CD4-positive, CD25-positive, alpha-beta regulatory T cell (primary cell): ENCODE measurements around the gene PARN. TPM values are rescaled to one million over a fixed set of nuclear protein-coding genes. Genes with fewer than 3 reads are reported as not detected.
"Not testable (repeated sequence)": the region's sequence is repeated elsewhere in the genome, so short reads cannot be mapped to it uniquely, and the experiment has no call there.

Source experiments
- ATAC-seq, 2 donors: fragments of 150-1000 bp; cut with Tn5 transposase; one replicate each; pipeline ENCODE4 v1.10.0; 2021; ENCODE audit warnings: low read depth in 2 of 2, moderate number of reproducible peaks in 2 of 2, moderate library complexity in 1 of 2
- DNase-seq, 3 donors: peaks; one replicate each; pipeline versions ENCODE4 v3.0.0 to v3.0.0-alpha.2; 2012 to 2022; ENCODE audit warnings: mixed read lengths in 1 of 3
- H3K27ac ChIP-seq: one replicate; pipeline ENCODE4 v1.7.0; 2013; ENCODE audit warnings: mild to moderate bottlenecking, low read length; ENCODE audit not compliant: insufficient read depth, poor library complexity, severe bottlenecking
- H3K27me3 ChIP-seq: one replicate; pipeline ENCODE4 v1.7.0; 2013; ENCODE audit warnings: low read length; ENCODE audit not compliant: control insufficient read depth, insufficient read depth
- H3K36me3 ChIP-seq: one replicate; pipeline ENCODE4 v1.7.0; 2013; ENCODE audit warnings: mild to moderate bottlenecking, low read length, moderate library complexity; ENCODE audit not compliant: control insufficient read depth, insufficient read depth
- H3K4me1 ChIP-seq: 2 replicates; pipeline ENCODE4 v1.7.0; 2013; ENCODE audit warnings: mild to moderate bottlenecking, low read length; ENCODE audit not compliant: insufficient read depth, control insufficient read depth, poor library complexity, severe bottlenecking
- H3K4me3 ChIP-seq: one replicate; pipeline ENCODE4 v1.7.0; 2013; ENCODE audit warnings: low read depth, mild to moderate bottlenecking, low read length, moderate library complexity
- H3K9me3 ChIP-seq, 2 experiments: 1 replicate in 1 of 2; 2 replicates in 1 of 2; pipeline ENCODE4 v1.7.0; 2013; ENCODE audit warnings: low read length in 2 of 2, mild to moderate bottlenecking in 1 of 2, moderate library complexity in 1 of 2; ENCODE audit not compliant: control insufficient read depth in 2 of 2
- H3K27ac Mint-ChIP-seq, 3 donors: one replicate each; pipeline ENCODE4 v1.8.0; 2020 to 2022; ENCODE audit warnings: mild to moderate bottlenecking in 3 of 3, mixed read lengths in 3 of 3, moderate library complexity in 2 of 3
- H3K27me3 Mint-ChIP-seq: one replicate; pipeline ENCODE4 v1.8.0; 2022; ENCODE audit warnings: mild to moderate bottlenecking, mixed read lengths
- H3K36me3 Mint-ChIP-seq: one replicate; pipeline ENCODE4 v1.8.0; 2020; ENCODE audit warnings: mixed read lengths
- H3K4me1 Mint-ChIP-seq, 4 donors: one replicate each; pipeline ENCODE4 v1.8.0; 2020 to 2022; ENCODE audit warnings: mixed read lengths in 4 of 4, mild to moderate bottlenecking in 1 of 4
- H3K4me3 Mint-ChIP-seq, 4 donors: one replicate each; pipeline ENCODE4 v1.8.0; 2020 to 2022; ENCODE audit warnings: mild to moderate bottlenecking in 4 of 4, mixed read lengths in 4 of 4, moderate library complexity in 3 of 4
- H3K9me3 Mint-ChIP-seq, 7 donors: one replicate each; pipeline ENCODE4 v1.8.0; 2020 to 2022; ENCODE audit warnings: mixed read lengths in 7 of 7, mild to moderate bottlenecking in 3 of 7, moderate library complexity in 2 of 7
- polyA plus RNA-seq, 4 donors: library from polyadenylated mRNA; unstranded; fragments of 300-500 nt; fragmentation: Illumina TruSeq; gene quantifications; one replicate each; pipeline ENCODE4 v1.2.3, GENCODE V29; 2021
- total RNA-seq: library from RNA; stranded (reverse); gene quantifications from one replicate; pipeline ENCODE4 v1.2.3, GENCODE V29; 2022

The PARN gene
- total and polyA plus RNA-seq, 5 donors from 2014 or later: 36.2 to 50.9 (median 46.6) TPM

DNA sequence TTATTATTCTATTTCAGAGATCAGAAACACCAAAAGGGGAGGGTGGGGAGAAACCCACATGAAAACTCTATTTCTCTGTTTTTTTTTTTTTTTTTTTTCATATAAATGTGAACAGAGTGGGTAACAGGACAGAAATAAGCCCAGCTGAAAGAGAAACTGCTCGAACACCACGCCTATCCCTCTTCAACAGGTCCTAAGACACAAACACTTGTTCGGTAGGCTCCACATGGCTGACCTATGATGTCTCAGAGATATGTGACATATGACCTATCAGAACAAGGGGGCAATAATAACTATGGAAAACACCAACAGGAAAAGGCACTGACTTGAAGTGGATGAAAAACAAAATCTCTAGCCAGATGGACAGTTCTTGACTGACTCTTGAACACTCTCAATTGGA, 44.8 kb downstream of the PARN start:
- peaks cover 70% of the 10 kb centered on the region for H3K36me3 ChIP-seq

GRCh38 chr16:14580926-14581325, 49.1 kb downstream of the PARN start:
- H3K27me3 Mint-ChIP-seq, H3K27me3 ChIP-seq, H3K9me3 ChIP-seq, H3K4me3 ChIP-seq, ATAC-seq, H3K4me1 ChIP-seq, H3K4me1 Mint-ChIP-seq, H3K27ac ChIP-seq, H3K27ac Mint-ChIP-seq, H3K4me3 Mint-ChIP-seq, DNase-seq, H3K9me3 Mint-ChIP-seq: not testable (repeated sequence)
- H3K36me3 ChIP-seq: peaks cover 74% of the 10 kb centered on the region
- H3K36me3 Mint-ChIP-seq: peaks cover 40% of the 10 kb centered on the region

More for the DNA sequence above, 44.8 kb downstream of the PARN start:
- Mint-ChIP-seq H3K36me3 (peaks cover 38% of the 10 kb centered on the region), H3K9me3 (peaks cover 0 to 1% (median 0%) of the 10 kb centered on the region in 7 donors), H3K4me1 (peaks cover 7 to 15% (median 11%) of the 10 kb centered on the region in 4 donors), H3K4me3 (no peak overlapping the region), H3K27me3 (no peaks in the 10 kb centered on the region), H3K27ac (peak overlapping the region in 1 of 3 donors; percentile 69)
- Histone ChIP-seq H3K27ac (no peak overlapping the region), H3K9me3 (no peaks in the 10 kb centered on the region), H3K27me3 (no peaks in the 10 kb centered on the region), H3K4me1 (no peaks in the 10 kb centered on the region), H3K4me3 (no peak overlapping the region)
- ATAC-seq: no peak
- DNase-seq: peak in 1 of 3 donors; percentile 12

- DNase-seq (no peak), ATAC-seq (no peak)
- Histone ChIP-seq H3K4me1 (no peaks in the 10 kb centered on the region), H3K9me3 (no peaks in the 10 kb centered on the region), H3K27me3 (no peaks in the 10 kb centered on the region), H3K4me3 (no peak overlapping the region), H3K27ac (no peak overlapping the region), H3K36me3 (peaks cover 79% of the 10 kb centered on the region)
- Mint-ChIP-seq H3K36me3 (peaks cover 46% of the 10 kb centered on the region), H3K27ac (no peak overlapping the region), H3K9me3 (no peaks in the 10 kb centered on the region), H3K4me3 (no peak overlapping the region), H3K27me3 (no peaks in the 10 kb centered on the region), H3K4me1 (peaks cover 0 to 3% (median 0%) of the 10 kb centered on the region in 4 donors)
Observed at GRCh38 chr16:14579266-14579665, 50.8 kb downstream of the PARN start.

DNA sequence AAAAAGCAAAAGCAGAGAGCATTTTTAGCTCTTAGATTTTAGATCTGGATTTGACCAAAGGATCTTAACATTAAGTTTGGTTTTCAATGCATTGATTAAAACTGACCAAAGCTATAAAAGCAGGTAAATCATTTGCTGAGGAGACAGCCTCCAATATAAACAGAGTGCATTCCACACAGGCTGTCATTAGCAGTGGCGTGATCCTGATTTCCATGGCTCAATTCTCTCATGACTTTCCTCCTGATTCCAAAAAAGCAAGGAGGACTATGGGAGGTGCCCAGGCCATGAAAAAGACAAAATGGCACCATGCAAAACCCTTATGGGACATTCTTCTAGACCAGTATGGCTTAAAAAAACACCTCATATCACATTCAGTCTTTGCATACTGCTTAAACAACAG, 53.5 kb downstream of the PARN start:
- Histone ChIP-seq H3K27ac (no peak overlapping the region), H3K36me3 (peaks cover 60% of the 10 kb centered on the region), H3K27me3 (no peaks in the 10 kb centered on the region), H3K4me3 (no peak overlapping the region), H3K9me3 (no peaks in the 10 kb centered on the region), H3K4me1 (no peaks in the 10 kb centered on the region)
- no peaks in the 10 kb centered on the region for H3K27me3 Mint-ChIP-seq
- H3K9me3 Mint-ChIP-seq: no peaks in the 10 kb centered on the region
- no peak for DNase-seq
- H3K27ac Mint-ChIP-seq: no peak overlapping the region
- ATAC-seq: no peak
- H3K36me3 Mint-ChIP-seq: peaks cover 52% of the 10 kb centered on the region
- peaks cover 0 to 10% (median 1%) of the 10 kb centered on the region in 4 donors for H3K4me1 Mint-ChIP-seq
- H3K4me3 Mint-ChIP-seq: no peak overlapping the region

DNA sequence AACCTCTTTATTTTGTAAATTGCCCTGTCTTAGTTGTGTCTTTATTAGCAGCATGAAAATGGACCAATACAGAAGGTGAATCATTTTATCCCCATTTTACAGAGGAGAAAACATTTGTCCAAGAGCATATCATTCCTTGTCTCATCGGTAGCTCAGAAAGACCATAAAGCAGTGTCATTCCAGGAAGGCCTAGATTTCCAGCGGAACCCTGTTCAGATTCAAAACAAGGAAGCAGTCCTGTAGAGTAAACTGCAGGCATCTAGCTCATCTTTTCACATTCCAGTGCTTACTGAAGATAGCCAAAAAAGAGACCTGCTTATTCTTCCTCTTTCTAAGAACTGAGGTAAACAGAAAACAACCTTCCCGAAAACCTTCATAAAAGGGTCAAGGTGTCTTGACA, 54.0 kb downstream of the PARN start:
- H3K9me3 Mint-ChIP-seq: no peaks in the 10 kb centered on the region
- DNase-seq: no peak
- no peak for ATAC-seq
- no peak overlapping the region for H3K4me3 Mint-ChIP-seq
- H3K36me3 ChIP-seq: peaks cover 57% of the 10 kb centered on the region
- no peaks in the 10 kb centered on the region for H3K4me1 ChIP-seq
- no peaks in the 10 kb centered on the region for H3K27me3 ChIP-seq
- H3K27ac ChIP-seq: no peak overlapping the region
- H3K4me3 ChIP-seq: no peak overlapping the region
- no peaks in the 10 kb centered on the region for H3K9me3 ChIP-seq
- H3K27ac Mint-ChIP-seq: peak overlapping the region in 2 of 3 donors; percentile 34 to 52
- H3K27me3 Mint-ChIP-seq: no peaks in the 10 kb centered on the region
- peaks cover 52% of the 10 kb centered on the region for H3K36me3 Mint-ChIP-seq
- peaks cover 0 to 10% (median 2%) of the 10 kb centered on the region in 4 donors for H3K4me1 Mint-ChIP-seq

GRCh38 chr16:14574698-14575415, 55.2 kb downstream of the PARN start:
- H3K4me1 Mint-ChIP-seq: peaks cover 0 to 10% (median 2%) of the 10 kb centered on the region in 4 donors
- H3K27me3 ChIP-seq, H3K27me3 Mint-ChIP-seq, H3K9me3 Mint-ChIP-seq, ATAC-seq, H3K9me3 ChIP-seq, H3K27ac ChIP-seq, H3K4me1 ChIP-seq, H3K4me3 ChIP-seq, DNase-seq, H3K4me3 Mint-ChIP-seq, H3K27ac Mint-ChIP-seq: not testable (repeated sequence)
- peaks cover 45% of the 10 kb centered on the region for H3K36me3 ChIP-seq
- H3K36me3 Mint-ChIP-seq: peaks cover 45% of the 10 kb centered on the region

GRCh38 chr16:14572535-14572934, 57.5 kb downstream of the PARN start:
- Mint-ChIP-seq H3K4me1 (peaks cover 0 to 11% (median 5%) of the 10 kb centered on the region in 4 donors), H3K4me3 (no peak overlapping the region), H3K27ac (no peak overlapping the region), H3K36me3 (peaks cover 43% of the 10 kb centered on the region), H3K27me3 (no peaks in the 10 kb centered on the region), H3K9me3 (no peaks in the 10 kb centered on the region)
- Histone ChIP-seq H3K4me1 (no peaks in the 10 kb centered on the region), H3K9me3 (no peaks in the 10 kb centered on the region), H3K36me3 (peaks cover 31% of the 10 kb centered on the region), H3K4me3 (no peak overlapping the region), H3K27ac (no peak overlapping the region), H3K27me3 (no peaks in the 10 kb centered on the region)
- DNase-seq: no peak
- ATAC-seq: no peak

- no peaks in the 10 kb centered on the region for H3K9me3 Mint-ChIP-seq
- peaks cover 21% of the 10 kb centered on the region for H3K36me3 Mint-ChIP-seq
- no peak overlapping the region for H3K4me3 Mint-ChIP-seq
- Histone ChIP-seq H3K36me3 (peaks cover 7% of the 10 kb centered on the region), H3K4me1 (no peaks in the 10 kb centered on the region), H3K27me3 (no peaks in the 10 kb centered on the region), H3K27ac (no peak overlapping the region), H3K9me3 (no peaks in the 10 kb centered on the region), H3K4me3 (no peak overlapping the region)
- H3K27me3 Mint-ChIP-seq: no peaks in the 10 kb centered on the region
- H3K4me1 Mint-ChIP-seq: peaks cover 8 to 24% (median 16%) of the 10 kb centered on the region in 4 donors
- ATAC-seq: no peak
- H3K27ac Mint-ChIP-seq: no peak overlapping the region
- no peak for DNase-seq
Observed at GRCh38 chr16:14569213-14569612, 60.8 kb downstream of the PARN start.
